C4-2B (cell line): ENCODE results near the gene CHD9NB.
"Not testable (repeated sequence)": the region's sequence is repeated elsewhere in the genome, so short reads cannot be mapped to it uniquely, and the experiment has no call there.

Experiments
- H3K27ac ChIP-seq: fragments of 450-650 bp; 2 replicates; pipeline ENCODE4 v1.5.1; 2017
- ZFX ChIP-seq: fragments of 450-650 bp; IDR thresholded peaks from 2 replicates; pipeline ENCODE4 v1.6.1; 2017
- TF ChIP-seq, protein P1 (sequence below): fragments of 450-650 bp; conservative IDR thresholded peaks from 2 replicates; pipeline ENCODE4 v1.5.1; 2017; ENCODE audit warnings: mild to moderate bottlenecking

The CHD9NB gene

DNA sequence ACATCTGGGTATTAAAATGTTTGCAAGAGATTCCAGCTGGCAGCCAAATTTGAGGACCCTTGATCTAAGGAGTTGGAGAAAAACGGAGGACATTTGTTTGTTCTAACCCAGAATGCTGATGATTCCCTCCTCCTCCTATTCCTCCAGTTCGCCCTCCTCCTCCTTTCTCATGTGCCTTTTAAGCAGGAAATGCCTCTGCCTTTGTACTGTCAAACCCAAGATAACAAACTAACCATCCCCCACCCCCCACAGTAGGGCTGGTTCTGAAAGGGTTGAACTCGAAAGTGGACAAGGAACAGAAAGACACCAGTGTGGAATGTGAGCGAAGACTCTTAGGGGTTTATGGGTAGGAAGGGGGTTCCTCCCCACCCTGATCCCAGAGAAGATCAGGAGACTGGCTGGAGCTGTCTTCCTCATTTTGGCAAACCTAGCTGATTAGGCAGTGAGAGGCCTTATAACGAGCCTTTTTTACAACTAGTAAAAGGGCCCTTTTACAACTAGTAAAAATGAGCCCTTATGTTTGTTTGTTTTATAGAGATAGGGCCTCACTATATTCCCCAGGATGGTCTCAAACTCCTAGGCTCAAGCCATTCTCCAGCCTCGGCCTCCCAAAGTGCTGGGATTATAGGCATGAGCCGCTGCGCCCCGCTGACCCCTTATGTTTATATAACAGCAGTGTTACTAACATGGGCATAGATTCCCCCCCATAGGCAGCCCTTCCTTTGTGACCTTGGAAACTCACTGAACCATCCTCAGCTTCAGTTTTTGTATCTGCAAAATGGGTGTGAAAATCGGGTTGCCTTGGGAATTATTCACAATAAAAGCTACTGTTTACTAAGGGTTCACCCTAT is 3.1 kb upstream of the CHD9NB start:
- TF ChIP-seq, protein P1, sequence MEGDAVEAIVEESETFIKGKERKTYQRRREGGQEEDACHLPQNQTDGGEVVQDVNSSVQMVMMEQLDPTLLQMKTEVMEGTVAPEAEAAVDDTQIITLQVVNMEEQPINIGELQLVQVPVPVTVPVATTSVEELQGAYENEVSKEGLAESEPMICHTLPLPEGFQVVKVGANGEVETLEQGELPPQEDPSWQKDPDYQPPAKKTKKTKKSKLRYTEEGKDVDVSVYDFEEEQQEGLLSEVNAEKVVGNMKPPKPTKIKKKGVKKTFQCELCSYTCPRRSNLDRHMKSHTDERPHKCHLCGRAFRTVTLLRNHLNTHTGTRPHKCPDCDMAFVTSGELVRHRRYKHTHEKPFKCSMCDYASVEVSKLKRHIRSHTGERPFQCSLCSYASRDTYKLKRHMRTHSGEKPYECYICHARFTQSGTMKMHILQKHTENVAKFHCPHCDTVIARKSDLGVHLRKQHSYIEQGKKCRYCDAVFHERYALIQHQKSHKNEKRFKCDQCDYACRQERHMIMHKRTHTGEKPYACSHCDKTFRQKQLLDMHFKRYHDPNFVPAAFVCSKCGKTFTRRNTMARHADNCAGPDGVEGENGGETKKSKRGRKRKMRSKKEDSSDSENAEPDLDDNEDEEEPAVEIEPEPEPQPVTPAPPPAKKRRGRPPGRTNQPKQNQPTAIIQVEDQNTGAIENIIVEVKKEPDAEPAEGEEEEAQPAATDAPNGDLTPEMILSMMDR: no peak
- no peak for TF ChIP-seq ZFX
- peak overlapping the region; percentile 89 for H3K27ac ChIP-seq

DNA sequence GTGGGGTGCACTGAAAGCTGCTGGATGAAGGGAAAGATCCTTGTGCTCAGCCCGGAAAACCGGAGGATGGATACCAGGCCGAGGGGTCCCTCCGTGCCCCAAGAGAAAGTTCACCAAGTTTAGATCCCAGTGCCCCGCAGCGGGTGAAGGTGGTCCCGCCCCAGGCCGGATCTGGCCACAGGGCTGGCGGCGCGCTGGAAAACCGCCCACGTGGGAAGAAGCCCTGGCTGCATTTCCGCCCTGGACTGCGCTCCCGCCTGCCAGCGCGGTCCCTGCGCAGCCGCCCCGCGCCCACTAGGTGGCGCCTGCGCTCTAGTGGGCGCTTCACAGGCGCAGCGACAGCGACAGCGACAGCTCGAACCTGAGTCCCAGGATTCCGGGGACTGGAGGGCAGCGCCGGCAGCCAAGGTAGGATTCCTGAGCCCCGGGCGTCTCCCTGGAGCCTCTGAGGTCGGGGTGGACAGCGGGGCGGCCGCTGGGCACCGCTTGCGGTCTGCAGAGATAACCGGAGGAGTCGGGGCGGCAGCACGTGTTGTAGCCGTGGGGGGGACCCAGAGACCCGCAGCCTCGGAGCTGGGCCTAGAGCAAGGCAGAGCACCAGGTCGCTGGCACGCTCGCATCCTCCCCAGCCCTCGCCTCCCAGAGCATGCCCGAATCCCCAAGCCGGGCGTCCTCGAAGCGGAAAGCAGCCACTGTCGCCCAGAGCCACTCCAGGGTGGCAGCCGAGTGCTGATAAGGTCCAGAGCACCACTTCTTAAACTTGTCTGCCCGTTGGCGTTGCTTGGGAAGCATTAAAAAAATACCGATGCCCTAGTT is 2.2 kb upstream of the CHD9NB start, which contains the start of gene CHD9:
Gene CHD9 (plus strand): TSS at position 322 of the 816 bp plus-strand sequence. CDS start 101,099 bp downstream, outside the sequence.
- H3K27ac ChIP-seq: peak within 1 kb of the TSS; percentile 89
- TF ChIP-seq, protein P1: peak; percentile 98
- peak; percentile 61; the same call in 1 of the 2 replicates for TF ChIP-seq ZFX

DNA sequence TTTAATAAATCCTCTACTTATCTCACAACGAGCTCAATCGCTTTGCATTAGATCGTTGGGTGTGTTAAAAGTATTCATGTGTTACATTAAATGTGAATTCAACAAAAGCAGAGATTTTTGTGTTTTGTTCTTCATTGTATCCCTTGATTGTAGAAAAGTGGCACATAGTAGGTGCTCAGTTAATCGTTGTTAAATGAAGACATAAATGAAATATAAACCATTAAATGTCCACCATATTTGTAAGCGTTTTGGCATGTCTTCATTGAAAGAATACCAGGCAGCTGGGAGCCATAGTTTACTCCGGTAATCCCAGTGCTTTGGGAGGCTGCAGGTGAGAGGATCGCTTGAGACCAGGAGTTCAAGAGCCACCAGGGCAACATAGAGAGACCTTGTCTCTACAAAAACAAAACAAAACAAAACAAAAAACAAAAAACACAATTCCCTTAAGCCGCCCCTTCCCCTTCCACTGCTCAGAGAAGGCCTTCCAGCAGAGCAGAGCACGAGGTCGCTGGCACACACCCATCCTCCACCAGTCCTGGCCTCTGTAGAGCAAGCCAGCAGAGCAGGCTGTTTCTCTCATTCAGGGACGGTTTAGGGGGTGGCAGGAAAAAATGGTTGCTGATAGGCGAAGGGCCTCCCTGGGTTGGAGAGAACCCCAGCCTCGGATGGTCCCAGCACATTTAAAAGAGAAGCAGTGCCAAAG is 1.4 kb upstream of the CHD9NB start:
- TF ChIP-seq ZFX: no peak
- TF ChIP-seq, protein P1: no peak
- H3K27ac ChIP-seq: peak overlapping the region; percentile 89

DNA sequence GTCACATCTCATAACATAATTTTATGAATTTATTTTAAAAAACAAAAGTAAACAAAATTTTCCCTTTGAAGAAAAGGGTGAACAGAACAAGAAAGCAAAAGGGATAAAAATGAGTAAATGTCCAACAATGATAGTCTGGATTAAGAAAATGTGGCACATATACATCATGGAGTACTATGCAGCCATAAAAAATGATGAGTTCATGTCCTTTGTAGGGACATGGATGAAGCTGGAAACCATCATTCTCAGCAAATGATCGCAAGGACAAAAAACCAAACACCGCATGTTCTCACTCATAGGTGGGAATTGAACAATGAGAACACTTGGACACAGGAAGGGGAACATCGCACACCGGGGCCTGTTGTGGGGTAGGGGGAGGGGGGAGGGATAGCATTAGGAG is 1.4 kb downstream of the CHD9NB start:
- not testable (repeated sequence) for H3K27ac ChIP-seq

DNA sequence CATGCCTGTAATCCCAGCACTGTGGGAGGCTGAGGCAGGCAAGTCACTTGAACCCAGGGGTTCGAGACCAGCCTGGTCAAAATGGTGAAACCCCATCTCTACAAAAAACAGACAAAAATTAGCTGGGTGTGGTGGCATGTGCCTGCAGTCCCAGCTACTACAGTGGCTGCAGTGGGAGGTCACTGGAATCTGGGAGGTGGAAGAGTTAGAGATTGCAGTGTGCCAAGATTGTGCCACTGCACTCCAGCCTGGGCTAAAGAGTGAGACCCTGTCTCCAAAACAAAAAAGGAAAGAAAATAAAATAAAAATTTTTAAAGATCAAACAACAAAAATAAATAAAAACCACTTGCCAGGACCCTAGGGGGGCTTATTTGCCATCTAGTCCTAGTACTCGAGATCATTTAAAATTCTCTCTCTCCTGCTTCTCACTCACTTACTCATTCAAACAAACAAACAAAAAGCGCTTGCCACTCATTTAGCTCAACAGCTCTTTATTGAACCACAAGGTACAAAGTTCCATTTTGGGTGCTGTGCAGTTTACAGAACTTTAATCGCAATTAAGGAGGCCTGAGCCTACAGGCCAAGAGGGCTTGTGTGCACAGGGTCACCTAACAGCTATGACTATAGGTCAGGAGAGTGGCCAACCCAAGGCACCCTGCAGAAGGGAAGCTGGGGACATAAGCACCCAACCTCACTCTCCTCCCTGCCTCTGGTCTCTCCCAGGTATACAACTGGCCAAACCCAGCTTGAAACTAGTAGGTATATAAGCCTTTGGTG is 4.4 kb downstream of the CHD9NB start:
- no peak overlapping the region for H3K27ac ChIP-seq
- TF ChIP-seq ZFX: no peak

DNA sequence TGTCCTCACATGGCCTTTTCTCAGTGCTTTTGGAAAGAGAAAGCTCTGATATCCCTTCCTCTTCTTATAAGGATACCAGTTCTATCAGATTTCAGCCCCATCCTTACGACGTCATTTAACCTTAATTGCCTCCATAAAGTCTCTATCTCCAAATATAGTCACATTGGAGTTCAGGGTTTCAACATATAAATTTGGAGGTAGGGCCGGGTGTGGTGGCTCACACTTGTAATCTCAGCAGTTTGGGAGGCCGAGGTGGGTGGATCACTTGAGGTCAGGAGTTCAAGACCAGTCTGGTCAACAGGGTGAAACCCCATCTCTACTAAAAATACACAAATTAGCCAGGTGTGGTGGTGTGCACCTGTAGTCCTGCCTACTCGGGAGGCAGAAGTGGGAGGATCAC is 5.2 kb downstream of the CHD9NB start:
- H3K27ac ChIP-seq: not testable (repeated sequence)

DNA sequence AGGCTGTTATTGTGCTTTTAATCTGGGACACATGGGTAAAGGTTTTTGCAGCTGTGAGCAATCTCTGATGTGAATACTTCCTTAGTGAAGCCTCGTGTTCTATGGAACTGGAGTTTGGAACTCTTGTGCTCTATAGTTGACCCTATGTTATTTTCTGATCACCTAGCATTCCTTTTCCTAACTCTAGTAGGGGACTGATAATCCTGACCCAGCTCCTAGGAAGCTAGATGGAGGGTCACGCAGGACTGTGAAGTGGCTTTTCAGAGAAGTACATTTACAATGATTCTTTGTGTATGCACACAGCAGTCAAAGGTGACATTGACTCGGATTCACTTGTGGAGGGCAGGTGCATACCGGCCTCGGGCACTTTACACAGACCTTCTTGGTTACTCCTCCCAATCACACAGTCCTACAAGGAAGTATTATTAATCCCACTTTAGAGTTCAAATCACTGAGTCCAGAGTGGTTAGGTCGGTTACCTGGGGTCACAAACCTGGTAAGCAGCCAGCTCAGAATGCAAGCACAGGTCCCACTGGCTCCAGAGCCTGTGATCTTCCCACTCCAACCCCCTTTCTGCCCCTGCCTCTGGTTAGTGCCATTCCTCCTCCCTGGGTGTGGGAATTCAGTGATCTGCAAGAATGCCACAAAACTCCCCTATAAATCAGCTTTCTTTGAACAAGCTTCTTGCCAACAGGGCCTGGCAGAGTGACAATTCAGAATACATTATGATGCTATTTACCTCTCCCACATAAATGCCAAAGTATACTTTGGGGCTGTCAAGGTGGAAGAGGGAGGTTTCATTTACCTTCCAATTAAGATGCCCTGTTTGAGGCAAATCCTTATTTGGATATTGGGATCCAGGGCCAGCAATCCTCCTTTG is 7.1 kb downstream of the CHD9NB start:
- peak overlapping the region; percentile 74 for H3K27ac ChIP-seq
- TF ChIP-seq ZFX: no peak
- TF ChIP-seq, protein P1: no peak
